ENCODE measurements around the gene METTL24. TPM values are rescaled to one million over a fixed set of nuclear protein-coding genes. Genes with fewer than 3 reads are reported as not detected.

METTL24 gene, protein sequence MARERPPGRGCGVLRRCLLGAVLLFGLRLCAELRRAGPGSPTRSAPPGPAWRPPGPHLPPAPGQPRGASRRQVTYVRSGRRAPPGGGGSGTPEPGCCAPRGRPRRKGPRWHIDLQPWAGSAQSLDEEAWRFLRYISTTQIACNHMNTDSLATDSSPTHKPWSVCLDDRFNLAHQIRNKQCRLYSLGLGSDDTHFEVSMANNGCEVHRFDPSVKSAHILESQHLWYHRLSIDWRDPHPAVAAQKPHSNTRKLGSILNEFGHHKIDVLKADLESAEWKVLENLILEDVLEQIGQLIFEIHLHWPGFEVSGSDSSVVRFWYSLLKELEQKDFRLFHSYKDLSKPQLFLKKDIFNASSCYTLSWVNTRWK
- total RNA-seq (2022; extraction: Qiagen RNA extraction), result not detected in 5 replicates

DNA sequence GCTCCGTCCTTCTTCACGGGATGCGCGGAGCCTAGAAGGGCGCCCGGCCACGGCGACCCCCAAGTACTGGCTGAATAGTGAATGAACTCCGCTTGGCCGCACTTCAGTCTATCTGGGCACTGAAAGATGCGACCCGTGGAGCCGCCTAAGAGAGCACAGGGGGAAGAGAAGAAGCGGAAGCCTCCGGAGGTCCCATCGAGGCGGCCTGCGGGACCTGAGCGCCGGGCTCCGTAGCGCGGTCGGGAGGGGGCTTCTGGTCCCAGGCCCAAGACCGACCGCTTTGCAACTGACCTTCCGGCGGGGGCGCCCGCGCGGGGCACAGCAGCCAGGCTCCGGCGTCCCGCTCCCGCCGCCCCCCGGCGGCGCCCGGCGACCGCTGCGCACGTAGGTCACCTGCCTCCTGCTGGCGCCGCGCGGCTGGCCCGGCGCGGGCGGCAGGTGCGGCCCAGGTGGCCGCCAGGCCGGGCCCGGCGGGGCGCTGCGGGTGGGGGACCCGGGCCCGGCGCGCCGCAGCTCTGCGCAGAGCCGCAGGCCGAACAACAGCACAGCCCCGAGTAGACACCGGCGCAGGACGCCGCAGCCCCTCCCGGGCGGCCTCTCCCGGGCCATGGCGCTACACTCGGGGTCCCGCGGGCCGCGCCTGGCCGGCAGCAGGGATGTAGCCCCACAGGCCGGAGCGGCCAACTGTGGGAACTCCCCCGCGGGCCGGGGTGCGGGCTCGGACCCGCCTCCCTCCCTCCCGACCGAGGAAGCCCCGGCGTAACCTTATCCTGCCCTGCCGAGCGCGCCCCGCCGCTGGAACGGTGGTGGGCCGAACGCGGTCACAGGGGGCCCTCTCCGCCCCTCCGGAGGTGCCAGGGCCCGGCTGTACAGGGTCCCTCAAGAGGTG is at the start of gene METTL24:
TSS of gene METTL24 (minus strand) at position 686 of the 889 bp plus-strand sequence. CDS start at position 609, 77 bp downstream.

Other genes with a start within 250 kb of the METTL24 start
- 8.5 to 12.9 TPM (median 11.1 TPM) in 5 replicates for gene WASF1, start 178.7 kb downstream of the METTL24 start, total RNA-seq (2022; extraction: Qiagen RNA extraction)
- 7.4 to 10.7 TPM (median 8.7 TPM) in 5 replicates for gene CDC40, start 177.9 kb downstream of the METTL24 start, total RNA-seq (2022; extraction: Qiagen RNA extraction)
- gene DDO, start 57.2 kb upstream of the METTL24 start, total RNA-seq (2022; extraction: Qiagen RNA extraction), result 0.06 to 0.15 TPM (median 0.09 TPM) in 5 replicates
- gene SLC22A16, start 118.3 kb upstream of the METTL24 start, total RNA-seq (2022; extraction: Qiagen RNA extraction), result not detected in 5 replicates

Measured in A549 treated with dexamethasone at 1 μM for 4 hours (cell line).